GM23338 (cell line): ENCODE measurements around the gene SEH1L. TPM values are rescaled to one million over a fixed set of nuclear protein-coding genes. Genes with fewer than 3 reads are reported as not detected.
"Not testable (repeated sequence)": the region's sequence is repeated elsewhere in the genome, so short reads cannot be mapped to it uniquely, and the experiment has no call there.

Experiments used
- ATAC-seq: fragments of 200-7000 bp; cut with Tn5 transposase; 3 replicates; pipeline ENCODE4 v1.9.1; 2020
- DNase-seq: peaks from one replicate; pipeline ENCODE4 v3.0.0-alpha.2; 2015; ENCODE audit warnings: low spot score
- H2AFZ ChIP-seq: fragments of 200-600 bp; sonication (generic); 2 replicates; pipeline ENCODE4 v1.8.0; 2016; ENCODE audit warnings: antibody characterized with exemption, mild to moderate bottlenecking, moderate library complexity
- H3F3A ChIP-seq: fragments of 200-600 bp; sonication (generic); replicated peaks from 2 replicates; pipeline ENCODE4 v1.8.0; 2017; ENCODE audit warnings: antibody characterized with exemption, mixed run types, low read depth
- H3K27ac ChIP-seq: fragments of 200-600 bp; sonication (generic); 2 replicates; pipeline ENCODE4 v1.6.1; 2016; ENCODE audit warnings: low read depth
- H3K27me3 ChIP-seq: fragments of 200-600 bp; sonication (generic); 2 replicates; pipeline ENCODE4 v1.8.0; 2016; ENCODE audit warnings: mild to moderate bottlenecking, mixed run types, moderate library complexity; ENCODE audit not compliant: insufficient read depth
- H3K36me3 ChIP-seq: fragments of 200-600 bp; sonication (generic); 2 replicates; pipeline ENCODE4 v1.8.0; 2016; ENCODE audit warnings: mild to moderate bottlenecking; ENCODE audit not compliant: insufficient read depth
- H3K4me1 ChIP-seq: fragments of 200-600 bp; sonication (generic); 2 replicates; pipeline ENCODE4 v1.8.0; 2016; ENCODE audit warnings: mild to moderate bottlenecking, moderate library complexity; ENCODE audit not compliant: insufficient read depth
- H3K4me2 ChIP-seq: fragments of 200-600 bp; sonication (generic); 2 replicates; pipeline ENCODE4 v1.7.1; 2017; ENCODE audit warnings: mixed run types
- H3K4me3 ChIP-seq: fragments of 200-600 bp; sonication (generic); 2 replicates; pipeline ENCODE4 v1.6.1; 2016; ENCODE audit warnings: mixed run types
- H3K79me2 ChIP-seq: fragments of 200-600 bp; sonication (generic); replicated peaks from 2 replicates; pipeline ENCODE4 v1.8.0; 2017; ENCODE audit warnings: mild to moderate bottlenecking; ENCODE audit not compliant: insufficient read depth
- H3K9me2 ChIP-seq: fragments of 200-600 bp; sonication (generic); 2 replicates; pipeline ENCODE4 v1.8.0; 2017; ENCODE audit not compliant: insufficient read depth
- H4K20me1 ChIP-seq: fragments of 200-600 bp; sonication (generic); replicated peaks from 2 replicates; pipeline ENCODE4 v1.8.0; 2017; ENCODE audit warnings: mild to moderate bottlenecking; ENCODE audit not compliant: insufficient read depth
- H3K27ac Mint-ChIP-seq: 2 replicates; pipeline ENCODE4 v1.8.0; 2020; ENCODE audit warnings: inconsistent platforms, mild to moderate bottlenecking, moderate library complexity, mixed read lengths
- H3K27me3 Mint-ChIP-seq: 3 replicates; pipeline ENCODE4 v1.8.0; 2022; ENCODE audit warnings: low read depth, mild to moderate bottlenecking, moderate library complexity, mixed read lengths, inconsistent platforms; ENCODE audit not compliant: insufficient read depth, poor library complexity
- H3K36me3 Mint-ChIP-seq: 3 replicates; pipeline ENCODE4 v1.8.0; 2021; ENCODE audit warnings: low read depth, mild to moderate bottlenecking, inconsistent platforms, moderate library complexity, mixed read lengths
- H3K4me1 Mint-ChIP-seq: 3 replicates; pipeline ENCODE4 v1.8.0; 2020; ENCODE audit warnings: mild to moderate bottlenecking, inconsistent platforms, mixed read lengths
- H3K4me3 Mint-ChIP-seq: 3 replicates; pipeline ENCODE4 v1.8.0; 2021; ENCODE audit warnings: moderate library complexity, mild to moderate bottlenecking, inconsistent platforms, mixed read lengths
- H3K9me3 Mint-ChIP-seq: 3 replicates; pipeline ENCODE4 v1.8.0; 2020; ENCODE audit warnings: moderate library complexity, mild to moderate bottlenecking, inconsistent platforms, mixed read lengths
- CREB1 ChIP-seq: fragments of 250-450 bp; sonication (Bioruptor Pico); IDR thresholded peaks from 2 replicates; pipeline ENCODE4 v1.5.0; 2020; ENCODE audit warnings: low read depth, mild to moderate bottlenecking, moderate library complexity
- JUNB ChIP-seq: IDR thresholded peaks from one replicate; pipeline ENCODE4 v1.6.1; 2016; ENCODE audit warnings: antibody characterized with exemption; ENCODE audit not compliant: unreplicated experiment
- POLR2AphosphoS5 ChIP-seq: IDR thresholded peaks from 2 replicates; pipeline ENCODE4 v1.6.1; 2016; ENCODE audit warnings: antibody characterized with exemption, low read depth
- ZNF462 ChIP-seq: fragments of 250-450 bp; sonication (Bioruptor Pico); IDR thresholded peaks from 2 replicates; pipeline ENCODE4 v1.5.0; 2020; ENCODE audit warnings: mild to moderate bottlenecking, moderate library complexity
- long read RNA-seq: library from polyadenylated mRNA; unstranded; transcript quantifications from one replicate; pipeline ENCODE4 v2.0.0, GENCODE V29; 2020; ENCODE audit not compliant: unreplicated experiment
- polyA plus RNA-seq: library from polyadenylated mRNA; unstranded; fragments of >200 nt; fragmentation: Nextera tagmentation; extraction: Ambion mirVana; gene quantifications from 2 replicates; pipeline ENCODE4 v1.2.1, GENCODE V29; 2016
- total RNA-seq: library from RNA; depleted of rRNA; stranded (reverse); fragments of >200 nt; shearing (Covaris generic); gene quantifications from 2 replicates; pipeline ENCODE4 v1.2.3, GENCODE V29; 2014; rRNA removed

The SEH1L gene, protein sequence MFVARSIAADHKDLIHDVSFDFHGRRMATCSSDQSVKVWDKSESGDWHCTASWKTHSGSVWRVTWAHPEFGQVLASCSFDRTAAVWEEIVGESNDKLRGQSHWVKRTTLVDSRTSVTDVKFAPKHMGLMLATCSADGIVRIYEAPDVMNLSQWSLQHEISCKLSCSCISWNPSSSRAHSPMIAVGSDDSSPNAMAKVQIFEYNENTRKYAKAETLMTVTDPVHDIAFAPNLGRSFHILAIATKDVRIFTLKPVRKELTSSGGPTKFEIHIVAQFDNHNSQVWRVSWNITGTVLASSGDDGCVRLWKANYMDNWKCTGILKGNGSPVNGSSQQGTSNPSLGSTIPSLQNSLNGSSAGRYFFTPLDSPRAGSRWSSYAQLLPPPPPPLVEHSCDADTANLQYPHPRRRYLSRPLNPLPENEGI
- 72.0 and 95.0 TPM in 2 replicates for total RNA-seq
- polyA plus RNA-seq, result 40.9 and 46.9 TPM in 2 replicates
- long read RNA-seq, transcript SEH1L-201 (9 exons, 3,494 nt), result major isoform, 23 of 28 reads
- long read RNA-seq, partial matches to known transcripts, result 1 of 28 reads
- long read RNA-seq, other reads (novel, unspliced or antisense), result 4 of 28 reads

- Histone ChIP-seq H3K27ac (peak within 1 kb of the TSS; percentile 99), H3K9me2 (no peaks in the 10 kb centered on the region), H3K27me3 (no peaks in the 10 kb centered on the region), H3K4me1 (peaks cover 5% of the 10 kb centered on the region; the same call in 1 of the 2 replicates), H3K79me2 (peaks cover 39% of the 10 kb centered on the region), H4K20me1 (peaks cover 13% of the 10 kb centered on the region), H3K4me3 (peak within 1 kb of the TSS; percentile 85), H2AFZ (peak within 1 kb of the TSS; percentile 98), H3K4me2 (peak within 1 kb of the TSS; percentile 94), H3F3A (peaks cover 12% of the 10 kb centered on the region; the same call in 1 of the 2 replicates), H3K36me3 (no peaks in the 10 kb centered on the region)
- Mint-ChIP-seq H3K27ac (peak within 1 kb of the TSS; percentile 97), H3K36me3 (peaks cover 30% of the 10 kb centered on the region; the same call in 2 of the 3 replicates), H3K9me3 (peaks cover 12% of the 10 kb centered on the region; the same call in 2 of the 3 replicates), H3K4me3 (peak within 1 kb of the TSS; percentile 91), H3K4me1 (peaks cover 16% of the 10 kb centered on the region; the same call in 2 of the 3 replicates), H3K27me3 (peaks cover 23% of the 10 kb centered on the region)
- TF ChIP-seq ZNF462 (CRISPR knock-in tag) (no peak), CREB1 (no peak), JUNB (no peak), POLR2AphosphoS5 (peak; percentile 75)
- DNase-seq, result peak; percentile 99
- peak; percentile 88 for ATAC-seq
Observed at GRCh38 chr18:12947285-12948049, at the start of gene SEH1L. SEH1L (plus strand) TSS chr18:12948011; CDS start chr18:12948122, 111 bp downstream.

DNA sequence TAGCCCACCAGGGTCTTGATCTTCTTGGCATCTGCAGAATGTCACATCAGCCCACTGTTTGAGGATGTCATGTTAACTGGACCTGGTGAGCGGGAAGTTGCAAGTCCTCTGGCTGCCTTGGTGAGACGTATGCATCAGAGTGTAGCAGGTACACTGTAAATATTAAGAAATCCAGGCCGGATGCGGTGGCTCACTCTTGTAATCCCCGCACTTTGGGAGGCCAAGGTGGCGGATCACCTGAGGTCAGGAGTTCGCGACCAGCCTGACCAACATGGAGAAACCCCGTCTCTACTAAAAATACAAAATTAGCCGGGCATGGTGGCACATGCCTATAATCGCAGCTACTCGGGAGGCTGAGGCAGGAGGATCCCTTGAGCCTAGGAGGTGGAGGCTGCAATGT is 46.6 kb upstream of the SEH1L start:
- H3K9me3 Mint-ChIP-seq, H3K4me1 Mint-ChIP-seq, H3K9me2 ChIP-seq, H3K4me3 Mint-ChIP-seq, H3K27me3 Mint-ChIP-seq, H3K27ac Mint-ChIP-seq, H3K36me3 Mint-ChIP-seq, H3K4me3 ChIP-seq, H3F3A ChIP-seq, H3K4me2 ChIP-seq, H3K27ac ChIP-seq, H3K27me3 ChIP-seq, H3K79me2 ChIP-seq, H2AFZ ChIP-seq, H3K4me1 ChIP-seq, H3K36me3 ChIP-seq, DNase-seq, ATAC-seq, H4K20me1 ChIP-seq: not testable (repeated sequence)
